Adipose tissue (tissue), 3 donors: ENCODE results near the gene TNPO3. TPM values are rescaled to one million over a fixed set of nuclear protein-coding genes. Genes with fewer than 3 reads are reported as not detected.
"Not testable (repeated sequence)": the region's sequence is repeated elsewhere in the genome, so short reads cannot be mapped to it uniquely, and the experiment has no call there.

Experiments
- H3K27ac ChIP-seq: one replicate; pipeline ENCODE4 v1.5.1; 2013; ENCODE audit warnings: low read depth, low read length
- WGBS, 3 donors: extraction: QIAGEN DNeasy Blood & Tissue Kit; methylation state at CpG; one replicate each; pipeline ENCODE4 v1.1.7; 2013; 5-methylcytosine and 5-hydroxymethylcytosine counted together
- polyA plus RNA-seq, 3 donors: library from polyadenylated mRNA; stranded (reverse); fragments of 200-250 nt; gene quantifications; one replicate each; pipeline ENCODE4 v1.2.3, GENCODE V29; 2013
- donor health status: healthy with polysubstance abuse.
- donor health status: Bipolar disorder and iron deficiency.
- donor health status: healthy.

TNPO3 gene
- polyA plus RNA-seq, 3 donors, result 13.0 to 16.3 (median 15.3) TPM

- no peak overlapping the region for H3K27ac ChIP-seq
- WGBS, 3 donors, result 94 to 98% (median 96%) methylated on average over 4 of the region's 4 CpGs
These were observed 17.3 kb downstream of the TNPO3 start for GRCh38 chr7:129037585-129037984.

GRCh38 chr7:129032017-129032416 lies 22.9 kb downstream of the TNPO3 start:
- WGBS, 3 donors, result 94 to 100% (median 96%) methylated on average over 1 of the region's 1 CpG
- no peak overlapping the region for H3K27ac ChIP-seq

DNA sequence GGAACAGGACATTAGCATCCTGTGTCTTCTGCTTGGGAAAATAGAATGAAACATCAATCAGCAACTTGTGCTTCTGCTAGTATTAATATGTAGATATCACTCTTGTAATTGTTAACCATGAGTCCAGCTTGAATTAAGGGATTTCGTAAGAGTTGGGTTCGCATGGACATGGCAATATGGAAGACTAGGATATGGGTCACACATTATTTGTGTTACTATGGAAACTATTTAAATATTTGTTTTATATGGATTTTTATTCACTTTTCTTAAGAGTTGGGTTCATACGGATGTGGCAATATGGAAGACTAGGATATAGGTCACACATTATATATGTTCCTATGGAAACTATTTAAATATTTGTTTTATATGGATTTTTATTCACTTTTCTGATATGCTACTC lies 24.5 kb downstream of the TNPO3 start:
- WGBS, 3 donors, result 93 to 96% (median 95%) methylated on average over 3 of the region's 3 CpGs
- H3K27ac ChIP-seq, result no peak overlapping the region

DNA sequence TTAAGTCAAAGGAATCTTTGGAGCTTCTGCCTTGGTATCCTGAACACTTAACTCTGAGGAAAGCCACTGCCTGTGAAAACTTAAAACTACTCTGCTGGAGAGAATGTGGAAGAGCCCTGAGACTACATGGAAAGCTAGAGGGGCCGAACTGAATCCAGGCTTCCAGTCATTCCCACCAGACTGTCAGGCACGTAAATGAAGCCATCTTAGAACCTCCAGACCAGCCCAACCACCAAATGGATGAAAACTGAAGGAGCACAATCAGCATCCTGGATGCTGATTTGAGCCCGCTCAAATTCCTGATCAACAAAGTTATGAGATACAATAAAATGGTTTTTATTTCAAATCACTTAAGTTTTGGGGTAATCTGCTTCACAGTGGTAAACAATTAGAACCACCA lies 30.8 kb downstream of the TNPO3 start:
- 89 to 96% (median 94%) methylated on average over 3 of the region's 3 CpGs for WGBS, 3 donors
- no peak overlapping the region for H3K27ac ChIP-seq

DNA sequence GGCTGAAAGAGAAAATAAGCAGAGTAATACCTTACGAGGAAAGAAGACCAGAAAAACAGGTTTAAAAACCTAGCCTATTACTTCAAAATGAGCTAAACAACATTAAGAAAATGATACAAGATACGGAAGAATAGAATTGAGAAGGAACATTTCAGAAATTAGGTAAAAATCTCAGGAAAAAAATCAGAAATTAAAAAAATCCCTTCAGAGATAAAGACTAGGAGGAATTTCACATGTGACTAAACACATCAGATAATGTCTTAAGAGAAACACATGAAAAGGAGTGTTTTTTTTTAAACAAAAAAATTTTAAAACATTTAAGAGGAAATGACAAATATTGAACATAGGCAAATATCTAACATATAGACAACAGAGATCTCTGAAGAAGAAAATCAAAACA lies 33.3 kb downstream of the TNPO3 start:
- 77 to 96% (median 93%) methylated on average over 2 of the region's 2 CpGs for WGBS, 3 donors
- no peak overlapping the region for H3K27ac ChIP-seq

DNA sequence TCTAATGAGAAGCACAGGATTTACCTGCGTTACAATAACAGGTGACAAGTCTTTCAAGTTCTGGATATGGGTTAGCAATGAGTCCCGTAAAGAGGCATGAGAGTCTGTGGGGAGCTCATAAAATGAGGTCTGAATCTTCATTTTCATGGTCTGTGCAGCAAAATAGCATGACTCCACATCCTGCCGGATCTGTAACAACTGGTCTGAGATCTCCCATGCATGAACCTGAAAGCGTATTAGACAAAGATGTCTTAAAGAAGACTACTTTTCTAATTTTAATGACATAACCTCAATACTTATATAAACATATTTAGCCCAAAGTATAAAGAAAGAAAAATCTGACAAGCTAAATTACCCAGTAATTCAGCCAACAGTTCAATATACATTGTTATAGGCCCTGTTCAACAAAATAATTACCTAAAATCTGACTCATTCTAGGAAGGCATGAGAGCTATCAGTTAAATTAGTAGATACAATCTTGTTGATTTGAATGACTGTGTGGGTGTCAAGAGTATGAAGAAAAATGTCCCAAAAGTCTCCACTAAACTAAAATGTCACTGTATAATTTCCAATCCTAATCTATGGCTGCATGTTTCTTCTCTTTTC lies 36.9 kb downstream of the TNPO3 start:
- 90 to 97% (median 97%) methylated on average over 4 of the region's 4 CpGs for WGBS, 3 donors

DNA sequence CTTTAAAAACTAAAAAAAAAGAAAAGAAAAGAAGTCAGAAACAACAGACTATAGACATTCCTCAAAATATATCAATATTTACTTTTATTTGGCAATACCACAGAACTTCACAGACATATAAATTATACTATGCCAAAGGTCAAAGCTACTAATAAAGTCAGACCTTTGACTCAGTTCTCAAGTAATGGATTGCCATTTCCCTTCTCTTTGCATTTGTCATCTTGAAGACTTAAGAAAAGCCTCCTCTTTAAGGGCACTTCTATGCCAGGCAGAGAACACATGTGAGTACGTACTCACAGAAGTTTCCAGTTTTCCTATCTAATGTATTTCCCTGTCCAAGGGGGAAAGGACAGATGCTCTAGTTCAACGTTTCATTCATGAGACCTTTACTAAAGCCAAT lies 37.6 kb downstream of the TNPO3 start:
- WGBS, 3 donors, result 58 to 78% (median 67%) methylated on average over 2 of the region's 2 CpGs
- no peak overlapping the region for H3K27ac ChIP-seq

More for the DNA sequence above, 36.9 kb downstream of the TNPO3 start:
- H3K27ac ChIP-seq, result no peak overlapping the region

DNA sequence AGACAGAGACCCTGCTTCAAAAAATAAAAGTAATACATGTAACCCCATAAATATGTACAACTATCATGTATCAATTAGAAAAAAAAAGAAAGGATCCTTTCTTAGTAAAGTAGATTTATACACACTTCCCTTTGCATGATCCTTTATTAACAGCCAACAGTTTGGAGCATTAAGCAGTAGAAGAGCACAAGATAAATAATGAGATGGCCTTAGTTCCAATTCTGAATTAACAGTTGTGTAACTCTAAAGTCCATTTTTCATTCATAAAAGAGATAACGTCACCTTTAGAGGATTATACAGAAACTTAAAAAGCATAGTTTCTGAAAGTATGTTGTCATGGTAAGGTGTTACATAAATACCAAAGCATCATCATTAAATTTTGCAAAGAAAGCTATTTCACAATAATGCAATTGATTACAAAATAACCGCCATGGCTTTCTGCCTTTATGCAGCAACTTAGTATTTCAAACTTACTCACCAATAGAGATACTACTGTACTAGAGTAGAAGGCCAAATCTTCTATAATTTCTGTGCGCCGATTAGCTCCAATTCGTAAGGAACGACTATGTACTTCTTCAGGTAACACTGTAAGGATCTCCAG lies 40.3 kb downstream of the TNPO3 start:
- WGBS, 3 donors, result 69 to 95% (median 80%) methylated on average over 6 of the region's 6 CpGs
- no peak overlapping the region for H3K27ac ChIP-seq

GRCh38 chr7:129013048-129013724 lies 41.7 kb downstream of the TNPO3 start:
- H3K27ac ChIP-seq, result no peak overlapping the region
- 66 to 92% (median 70%) methylated on average over 4 of the region's 4 CpGs for WGBS, 3 donors

GRCh38 chr7:129012641-129013040 lies 42.3 kb downstream of the TNPO3 start:
- H3K27ac ChIP-seq, result no peak overlapping the region
- WGBS, 3 donors, result 97 to 98% (median 98%) methylated on average over 1 of the region's 1 CpG

DNA sequence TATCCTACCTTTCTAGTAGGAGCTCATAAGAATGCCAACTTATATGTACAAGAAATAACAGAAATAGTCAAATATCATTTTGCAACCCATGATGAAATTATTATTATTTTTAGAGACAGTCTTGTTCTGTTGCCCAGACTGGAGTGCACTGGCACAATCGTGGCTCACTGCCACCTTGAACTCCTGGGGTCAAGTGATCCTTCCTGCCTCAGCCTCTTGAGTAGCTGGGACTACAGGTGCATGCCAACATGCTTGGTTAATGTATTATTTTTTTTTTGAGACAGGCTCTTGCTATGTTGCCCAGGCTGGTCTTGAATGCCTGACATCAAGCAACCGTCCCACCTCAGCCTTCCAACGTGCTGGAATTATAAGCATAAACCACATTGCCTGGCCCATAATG lies 44.8 kb downstream of the TNPO3 start:
- 79 to 82% (median 79%) methylated on average over 3 of the region's 3 CpGs for WGBS, 3 donors
- H3K27ac ChIP-seq, result no peak overlapping the region

DNA sequence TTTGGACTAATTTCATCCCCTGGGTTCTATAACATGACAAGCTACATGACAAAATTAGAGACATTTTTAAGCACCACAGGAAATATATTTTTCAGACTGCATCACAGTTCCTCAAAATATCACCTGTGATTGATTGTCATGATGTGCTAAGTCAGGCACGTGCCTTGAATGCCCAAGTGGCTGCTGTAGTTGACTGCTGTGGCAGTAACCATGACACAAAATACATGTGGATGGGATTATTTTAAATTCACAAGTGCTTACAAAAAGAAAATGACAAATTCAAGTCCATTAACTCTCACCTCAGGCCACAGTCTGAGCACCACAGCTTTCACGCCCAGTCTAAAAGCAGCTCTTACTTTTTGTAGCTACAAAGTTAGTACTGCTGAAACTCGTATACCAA lies 45.5 kb downstream of the TNPO3 start:
- WGBS, 3 donors, result 79 to 88% (median 83%) methylated on average over 3 of the region's 3 CpGs
- H3K27ac ChIP-seq, result no peak overlapping the region

DNA sequence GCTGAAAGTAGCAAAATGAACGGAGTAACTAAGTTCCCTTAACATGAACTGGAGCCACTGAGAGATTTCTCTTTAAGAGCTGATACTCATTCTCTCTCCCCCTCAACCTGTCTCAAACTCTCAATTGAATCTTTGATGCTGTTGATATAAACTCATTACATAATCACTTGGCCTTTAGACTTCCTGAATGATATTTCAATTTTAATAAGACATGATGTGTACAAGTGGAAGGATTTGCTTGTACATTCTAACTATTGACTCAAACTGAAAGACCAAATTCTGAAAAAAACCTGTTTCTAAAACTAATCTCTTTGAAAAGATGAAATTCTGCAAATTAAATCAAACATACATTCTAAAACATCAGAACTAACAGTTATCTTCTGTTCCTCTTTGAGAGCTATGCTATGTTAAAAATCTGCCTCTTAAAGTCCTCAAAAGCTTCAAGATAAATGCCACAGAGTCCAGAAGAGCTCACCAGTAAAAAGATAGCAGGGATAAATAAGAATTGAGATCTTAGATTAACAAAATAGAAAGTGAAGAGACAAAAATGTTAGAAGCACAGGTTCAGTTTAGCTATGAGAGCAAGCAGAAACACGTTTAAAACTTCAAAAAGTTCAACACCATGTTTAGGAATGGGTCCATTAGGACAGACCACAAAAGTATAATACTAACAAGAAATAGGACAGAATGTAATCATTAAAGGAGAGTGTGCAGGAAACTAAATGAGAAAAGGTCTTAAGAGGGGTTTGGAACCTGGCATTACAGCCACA lies 46.1 kb downstream of the TNPO3 start:
- no peak overlapping the region for H3K27ac ChIP-seq
- 74 to 88% (median 78%) methylated on average over 2 of the region's 2 CpGs for WGBS, 3 donors

GRCh38 chr7:129007572-129007971 lies 47.3 kb downstream of the TNPO3 start:
- 93 to 95% (median 93%) methylated on average over 4 of the region's 4 CpGs for whole genome bisulfite sequencing, 3 donors
- H3K27ac ChIP-seq, result no peak overlapping the region

GRCh38 chr7:129006636-129007414 lies 48.1 kb downstream of the TNPO3 start:
- H3K27ac ChIP-seq, result no peak overlapping the region
- 80 to 85% (median 84%) methylated on average over 3 of the region's 3 CpGs for WGBS, 3 donors

GRCh38 chr7:129005186-129005585 lies 49.7 kb downstream of the TNPO3 start:
- 91 to 94% (median 93%) methylated on average over 4 of the region's 4 CpGs for WGBS, 3 donors
- H3K27ac ChIP-seq, result no peak overlapping the region

- no peak overlapping the region for H3K27ac ChIP-seq
- WGBS, 3 donors, result 87 to 90% (median 89%) methylated on average over 5 of the region's 5 CpGs
These were observed 57.7 kb downstream of the TNPO3 start for GRCh38 chr7:128997181-128997580.

DNA sequence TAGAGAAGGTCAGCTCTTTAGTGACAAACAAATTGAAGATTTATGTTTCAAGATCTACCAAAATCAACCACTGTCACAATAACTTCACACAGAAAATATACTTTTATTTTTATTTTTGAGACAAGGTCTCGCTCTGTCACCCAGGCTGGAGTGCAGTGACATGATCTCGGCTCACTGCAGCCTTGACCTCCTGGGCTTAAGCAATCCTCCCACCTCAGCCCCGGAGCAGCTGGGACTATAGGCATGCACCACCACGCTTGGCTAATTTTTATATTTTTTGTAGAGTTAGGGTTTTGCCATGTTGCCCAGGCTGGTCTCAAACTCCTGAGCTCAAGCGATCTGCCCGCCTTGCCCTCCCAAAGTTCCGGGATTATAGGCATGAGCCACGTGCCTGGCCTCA lies 60.4 kb downstream of the TNPO3 start:
- not testable (repeated sequence) for H3K27ac ChIP-seq
- 93 to 98% (median 96%) methylated on average over 8 of the region's 8 CpGs for WGBS, 3 donors
